NCI-H345 treated with DMSO at 0.1 percent for 48 hours (cell line): ENCODE measurements around the gene MRPL3.

Experiments
- DNase-seq: peaks from one replicate; lab custom pipeline; 2025; ENCODE audit not compliant: unreplicated experiment; lab: John Stamatoyannopoulos, UW

Gene MRPL3

DNA sequence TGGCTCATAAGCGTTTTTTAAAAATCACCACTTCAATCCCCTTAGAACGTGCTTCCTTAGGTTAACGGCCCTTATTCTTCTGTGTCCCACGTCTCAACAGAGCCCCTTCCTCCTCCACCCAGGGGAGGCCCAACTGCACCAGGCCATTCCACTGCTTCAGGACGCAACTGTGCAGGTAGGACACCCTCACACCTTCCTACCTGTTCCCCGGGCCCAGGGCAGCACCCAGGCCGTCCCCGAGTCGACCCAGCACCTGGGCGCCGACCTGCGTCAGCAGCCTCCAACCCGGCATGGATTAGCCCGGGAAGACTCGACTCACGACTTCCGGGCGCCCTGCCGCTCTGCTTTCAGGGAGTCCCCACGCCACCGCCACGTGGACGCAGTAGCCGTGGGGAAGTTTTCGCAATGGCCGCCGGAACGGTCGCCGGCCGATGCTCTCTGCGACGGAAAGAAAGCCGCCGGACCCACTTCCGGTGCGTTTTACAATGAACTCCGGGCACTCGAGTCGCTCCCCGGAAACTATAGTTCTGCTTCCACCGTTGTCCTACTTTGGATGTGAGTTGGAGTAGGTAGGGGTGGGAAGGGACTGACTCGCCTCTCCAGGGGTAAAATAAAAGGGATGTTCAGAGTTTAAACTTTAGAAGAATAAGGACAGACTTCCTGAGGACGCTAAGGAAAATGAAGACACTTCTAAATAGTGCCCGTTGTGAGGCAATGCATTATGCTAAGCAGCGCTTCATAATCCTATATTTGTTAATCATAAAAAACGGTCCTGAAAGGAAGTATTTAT lies at the start of gene MRPL3:
Gene MRPL3 (minus strand): TSS at position 442 of the 790 bp plus-strand sequence. CDS start 150 bp downstream, at position 292.
- DNase-seq, result peak; percentile 51

DNA sequence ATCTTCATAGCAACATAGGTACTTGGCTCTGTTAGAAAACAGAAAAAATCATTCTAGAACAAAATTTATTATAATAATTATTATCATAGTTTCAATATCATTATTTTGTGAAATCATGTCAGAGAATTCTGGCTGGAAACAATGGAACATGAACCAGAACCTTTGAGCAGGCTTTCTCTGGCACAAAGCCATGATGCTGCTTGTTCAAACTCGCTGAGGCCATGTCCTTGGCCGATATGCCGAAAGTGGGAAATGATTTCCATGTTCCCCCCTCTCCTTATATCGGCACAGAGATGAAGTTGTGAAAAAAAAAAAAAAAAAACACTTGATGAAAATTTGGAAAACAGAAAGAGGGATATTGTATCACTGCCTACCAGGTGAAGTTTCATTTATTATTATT lies 49.0 kb upstream of the MRPL3 start:
- no peak for DNase-seq

DNA sequence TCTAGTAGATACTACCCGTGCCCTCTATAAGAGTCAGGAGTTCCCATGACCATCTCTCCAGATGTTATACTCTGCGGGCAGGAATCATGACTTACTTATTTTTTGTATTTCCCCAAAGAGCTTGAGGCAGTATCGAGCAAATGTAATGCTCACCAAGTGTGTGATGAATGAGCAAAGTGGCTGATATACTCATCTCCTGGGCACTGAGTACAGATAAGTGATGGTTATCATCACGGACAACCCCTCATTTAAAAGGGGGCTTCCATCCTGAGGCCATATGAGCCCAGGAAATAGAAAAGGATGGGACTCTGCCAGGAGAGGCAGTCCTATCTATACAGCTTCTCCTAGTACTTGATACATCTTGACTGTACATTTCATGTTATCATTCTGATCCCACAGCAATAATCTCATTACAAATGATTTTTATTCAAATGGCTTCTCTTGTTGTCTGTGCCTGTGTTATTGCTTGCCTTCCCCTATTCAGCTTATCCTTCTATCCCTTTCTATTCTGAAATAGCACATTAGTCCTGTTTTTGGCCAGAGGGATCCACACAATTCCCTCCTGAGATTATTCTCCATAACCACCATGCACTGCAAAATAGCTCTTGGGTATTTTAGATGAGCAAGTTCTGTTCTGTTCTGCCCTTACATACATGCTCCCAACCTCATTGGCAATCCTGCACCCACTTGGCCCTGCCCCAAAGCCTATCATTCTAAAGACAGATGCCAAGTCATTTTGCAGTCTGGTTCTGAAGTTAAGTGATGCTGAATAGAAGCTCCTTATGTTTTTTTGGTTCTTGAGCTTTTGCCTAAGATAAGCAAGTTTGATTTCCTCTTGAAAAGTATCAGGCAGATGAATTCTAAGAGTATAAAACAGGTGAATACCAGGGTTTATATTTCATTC lies 48.0 kb upstream of the MRPL3 start:
- no peak for DNase-seq

DNA sequence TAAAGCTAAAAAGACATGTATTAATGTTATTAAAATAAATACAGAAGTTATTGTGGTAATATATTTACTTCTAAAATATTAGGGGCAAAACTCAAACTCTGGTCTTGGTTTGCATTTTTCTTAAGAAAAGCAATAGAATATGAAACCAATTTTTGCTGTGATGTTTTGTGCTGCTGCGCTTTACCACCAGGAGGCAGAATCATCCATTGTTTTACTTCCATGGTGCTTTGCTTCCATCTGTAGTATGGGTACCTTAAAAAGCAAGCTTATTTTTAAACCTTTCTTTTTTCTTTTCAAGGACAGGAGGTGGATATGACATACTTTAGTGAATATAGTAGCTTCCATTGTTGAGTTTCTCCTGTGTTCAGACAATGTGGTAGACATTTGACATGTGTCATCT lies 46.6 kb upstream of the MRPL3 start:
- DNase-seq, result no peak

DNA sequence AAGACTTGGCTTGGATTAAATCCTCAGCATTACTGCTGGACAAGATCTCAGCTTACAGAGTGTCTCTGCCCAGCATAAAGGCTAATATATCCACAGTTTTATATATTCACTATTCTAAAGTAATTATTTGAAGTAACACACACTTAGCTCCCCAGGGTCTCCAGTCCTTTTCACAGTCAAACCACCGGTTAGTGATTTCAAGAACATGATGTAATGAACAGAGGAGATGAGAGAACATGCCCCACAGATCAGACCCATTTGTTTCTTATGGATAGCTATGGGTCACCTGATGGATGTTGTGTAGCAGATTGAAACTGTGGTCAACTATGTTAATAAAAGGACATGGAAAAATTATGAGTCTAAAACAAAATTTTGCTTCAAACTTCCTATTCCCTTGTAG lies 44.8 kb upstream of the MRPL3 start:
- no peak for DNase-seq

DNA sequence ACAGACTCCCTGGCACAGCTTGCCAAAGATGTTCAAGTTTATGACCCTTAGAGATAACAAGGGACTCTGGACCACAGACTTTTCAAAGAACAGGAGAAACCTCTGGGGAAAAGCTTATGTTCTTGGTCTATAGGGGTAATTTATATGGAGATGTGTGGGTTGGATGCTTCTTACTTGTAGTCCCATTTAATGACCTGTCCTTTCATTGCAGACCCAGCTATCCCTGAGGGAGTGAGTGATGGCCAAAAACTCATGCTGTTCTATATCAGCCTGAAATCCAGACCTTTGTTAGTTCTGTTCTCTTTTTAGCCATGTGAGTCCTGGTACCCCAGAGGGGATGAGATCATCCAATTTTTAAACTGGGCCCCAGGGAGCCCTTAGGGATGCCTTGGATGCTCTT lies 43.7 kb upstream of the MRPL3 start:
- no peak for DNase-seq

DNA sequence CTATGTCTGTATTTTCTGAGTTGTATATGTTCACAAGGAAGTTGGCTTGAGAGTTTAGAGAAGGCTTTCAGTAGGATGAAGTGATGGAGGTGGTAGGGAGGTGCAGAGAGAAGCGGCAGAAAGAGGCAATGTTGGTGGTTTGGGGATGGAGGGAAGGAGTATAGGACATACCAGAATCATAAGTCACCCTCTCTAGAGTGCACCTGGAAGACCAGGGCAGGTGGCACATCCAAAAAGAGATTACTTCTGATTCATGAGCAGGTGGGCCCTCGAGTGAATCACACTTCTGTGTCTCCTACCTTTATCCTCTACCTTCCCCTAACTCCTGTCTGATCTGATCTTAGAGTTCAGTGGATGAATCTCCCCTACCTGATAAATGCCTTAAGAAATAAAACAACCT lies 41.8 kb upstream of the MRPL3 start:
- no peak for DNase-seq

DNA sequence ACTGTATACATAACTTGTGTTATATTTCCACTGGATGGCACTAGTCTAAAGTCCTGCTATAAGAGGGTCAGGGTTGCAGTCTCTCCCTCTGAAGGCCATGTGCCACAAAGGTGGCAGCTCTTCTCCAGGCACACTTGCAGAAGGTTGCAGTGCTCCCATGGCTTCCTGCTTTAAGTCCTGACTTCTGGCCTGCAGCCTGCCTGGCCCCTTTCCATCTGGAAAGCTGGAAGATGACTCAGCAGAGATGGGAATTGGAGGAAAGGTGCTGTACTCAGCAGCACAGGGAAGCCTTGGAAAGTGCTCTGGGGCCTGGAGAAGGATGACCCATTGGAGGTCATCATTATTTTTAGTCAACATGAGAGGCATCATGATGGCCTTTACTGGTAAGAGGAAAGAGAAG lies 40.9 kb upstream of the MRPL3 start:
- DNase-seq, result no peak

DNA sequence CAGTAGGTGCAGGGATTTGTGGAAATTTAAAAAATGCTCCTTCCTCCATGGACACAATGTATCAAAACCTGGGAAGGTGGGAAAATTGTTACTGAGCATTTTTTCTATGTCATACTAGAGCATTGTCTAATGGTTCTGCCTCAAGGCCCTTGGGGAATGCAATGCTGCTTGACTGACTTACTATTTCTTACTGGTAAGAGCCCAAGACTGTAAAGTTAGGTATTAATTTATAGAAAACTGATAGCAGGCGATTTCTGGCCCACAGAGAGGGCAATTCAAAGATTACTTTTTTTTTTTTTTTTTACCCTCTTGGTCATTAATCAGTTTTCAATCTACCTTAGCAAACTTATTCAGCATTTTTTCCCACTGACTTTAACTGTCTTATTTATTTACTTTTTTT lies 38.5 kb upstream of the MRPL3 start:
- no peak for DNase-seq

DNA sequence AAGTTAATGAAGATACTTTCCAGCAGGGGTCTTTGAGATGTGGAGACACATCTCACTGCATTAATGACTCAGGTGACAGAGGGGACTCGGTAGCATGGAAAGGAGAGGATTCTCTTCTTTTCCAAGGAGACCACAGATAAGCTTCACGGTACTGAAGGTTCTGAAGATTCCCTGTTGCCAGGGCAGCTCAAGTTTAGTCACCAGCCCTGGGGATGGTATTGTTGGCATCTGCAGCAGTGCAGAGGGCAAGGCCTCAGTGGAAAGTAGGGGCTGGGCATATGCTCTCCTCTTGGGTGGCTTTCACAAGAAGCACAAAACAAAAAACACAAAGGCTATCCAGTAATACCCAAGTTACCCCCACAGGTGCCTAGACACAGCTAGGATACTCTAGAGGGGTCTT lies 38.0 kb upstream of the MRPL3 start:
- no peak for DNase-seq

DNA sequence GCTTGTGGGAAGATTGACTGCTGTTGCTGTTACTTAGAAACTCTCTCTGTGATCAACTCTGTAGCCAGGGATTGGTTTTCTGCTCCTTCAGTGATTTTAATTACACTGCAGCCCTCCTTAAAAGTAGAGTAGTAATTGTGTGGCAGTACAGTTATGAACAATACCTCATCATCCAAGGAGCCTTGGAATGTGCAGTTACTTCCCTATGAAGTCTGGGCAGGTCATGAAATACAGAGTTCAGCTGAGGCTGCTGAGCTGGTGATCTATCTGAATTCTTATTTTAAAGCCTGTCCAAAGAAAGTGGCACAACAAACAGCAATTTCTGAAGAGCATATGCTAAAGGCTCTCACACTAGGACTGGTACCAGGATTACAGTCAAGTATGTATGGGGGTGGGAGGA lies 37.4 kb upstream of the MRPL3 start:
- no peak for DNase-seq

DNA sequence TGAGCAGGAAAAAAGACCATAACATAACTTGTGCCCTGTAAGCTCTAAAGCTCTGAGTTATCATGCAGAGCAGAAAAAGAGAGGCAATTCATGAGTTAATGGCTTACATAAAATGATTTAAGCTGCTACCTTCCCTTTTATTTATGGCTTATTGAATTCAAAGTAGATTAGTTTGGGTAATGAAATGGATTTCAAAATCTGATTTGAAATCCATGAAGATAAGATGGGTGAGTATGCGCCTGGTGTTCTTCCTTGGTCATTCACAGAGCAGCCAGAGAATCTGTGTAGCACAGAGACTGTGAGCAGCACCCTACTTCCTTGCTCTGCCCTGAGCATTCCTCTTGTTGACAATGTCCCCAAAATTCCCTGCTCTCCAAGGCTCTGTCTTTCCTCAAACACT lies 36.2 kb upstream of the MRPL3 start:
- DNase-seq, result no peak

DNA sequence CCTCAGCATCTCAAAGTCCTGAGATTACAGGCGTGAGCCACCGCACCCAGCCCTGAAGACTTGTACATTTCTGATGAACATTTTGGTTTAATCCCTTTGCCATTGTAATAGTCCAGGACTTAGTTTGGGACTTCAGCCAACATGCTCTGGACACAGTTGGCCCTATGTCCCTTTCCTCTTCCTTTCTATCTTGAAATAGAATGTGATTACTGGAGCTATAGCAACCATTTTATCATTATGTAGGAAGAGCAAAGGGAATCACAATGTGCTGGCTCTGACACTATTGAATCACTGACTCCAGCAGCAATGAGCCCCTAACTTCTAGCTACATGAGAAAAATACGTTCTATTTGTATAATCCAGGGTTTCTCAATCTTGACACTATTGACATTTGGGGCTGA lies 34.8 kb upstream of the MRPL3 start:
- no peak for DNase-seq

DNA sequence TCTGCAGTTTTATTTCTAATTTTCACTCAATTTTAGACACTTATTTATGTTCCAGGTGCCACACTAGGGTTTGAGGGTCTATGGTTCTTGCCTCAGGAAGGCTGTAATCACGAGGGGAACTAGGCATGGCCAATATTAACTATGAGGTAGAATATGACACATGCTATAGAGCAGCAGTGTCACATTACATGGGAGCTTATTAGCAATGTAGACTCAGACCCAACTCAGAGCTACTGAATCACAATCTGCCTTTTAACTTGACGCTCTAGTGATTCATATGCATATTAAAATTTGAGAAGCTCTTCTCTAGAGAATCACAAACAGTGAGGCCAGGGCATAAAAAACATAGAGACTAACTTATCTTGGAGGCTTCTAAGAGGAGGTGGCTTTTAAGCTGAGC lies 32.8 kb upstream of the MRPL3 start:
- DNase-seq, result no peak

DNA sequence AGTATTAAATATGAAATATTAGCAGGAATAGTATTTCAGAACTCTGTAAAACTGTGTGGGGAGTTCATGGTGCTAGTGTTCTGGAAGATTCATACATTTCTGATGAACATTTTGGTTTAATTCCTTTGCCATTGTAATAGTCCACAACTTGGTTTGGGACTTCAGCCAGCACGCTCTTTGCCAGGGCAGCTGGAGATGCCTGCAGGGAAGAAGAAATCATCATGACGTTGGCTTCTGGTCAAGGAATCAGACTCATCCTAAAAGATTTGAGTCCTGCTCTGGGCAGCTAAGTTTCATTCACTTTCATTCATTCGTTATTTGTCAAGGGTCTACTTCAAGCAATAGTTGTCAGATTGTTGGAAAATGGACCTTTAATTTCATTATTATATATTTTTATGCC lies 32.4 kb upstream of the MRPL3 start:
- no peak for DNase-seq

DNA sequence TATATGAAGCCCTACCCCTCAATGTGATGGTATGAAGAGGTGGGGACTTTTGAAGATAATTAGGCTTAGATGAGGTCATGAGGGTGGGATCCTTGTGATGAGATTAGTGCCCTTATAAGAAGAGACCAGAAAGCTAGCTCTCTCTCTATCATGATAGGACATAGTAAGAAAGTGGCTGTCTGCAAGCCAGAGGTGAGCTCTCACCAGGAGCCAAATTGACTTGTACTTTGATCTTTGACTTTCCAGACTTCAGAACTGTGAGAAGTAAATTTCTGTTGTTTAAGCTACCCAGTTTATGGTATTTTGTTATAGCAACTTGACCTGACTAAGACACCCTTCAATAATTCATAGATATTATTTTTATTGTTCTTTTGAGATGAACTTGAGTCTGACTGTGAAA lies 29.9 kb upstream of the MRPL3 start:
- DNase-seq, result no peak

DNA sequence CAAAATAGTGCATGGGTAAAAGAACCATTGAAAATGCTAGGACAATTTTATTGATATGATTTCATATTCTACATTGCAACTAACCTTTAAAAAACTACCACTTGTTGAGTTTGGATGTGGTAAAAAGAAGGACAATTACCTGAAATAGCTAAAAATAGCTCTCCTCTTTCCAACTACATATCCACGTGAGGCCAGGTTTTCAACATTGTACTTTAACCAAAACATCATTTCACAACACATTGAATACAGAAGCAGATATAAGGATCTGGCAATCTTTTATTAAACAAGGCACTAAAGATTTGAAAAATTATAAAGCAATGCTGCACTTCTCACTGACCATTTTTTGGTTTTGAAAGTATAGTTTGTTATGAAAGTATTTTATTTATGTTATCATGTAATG lies 28.1 kb upstream of the MRPL3 start:
- DNase-seq, result no peak

DNA sequence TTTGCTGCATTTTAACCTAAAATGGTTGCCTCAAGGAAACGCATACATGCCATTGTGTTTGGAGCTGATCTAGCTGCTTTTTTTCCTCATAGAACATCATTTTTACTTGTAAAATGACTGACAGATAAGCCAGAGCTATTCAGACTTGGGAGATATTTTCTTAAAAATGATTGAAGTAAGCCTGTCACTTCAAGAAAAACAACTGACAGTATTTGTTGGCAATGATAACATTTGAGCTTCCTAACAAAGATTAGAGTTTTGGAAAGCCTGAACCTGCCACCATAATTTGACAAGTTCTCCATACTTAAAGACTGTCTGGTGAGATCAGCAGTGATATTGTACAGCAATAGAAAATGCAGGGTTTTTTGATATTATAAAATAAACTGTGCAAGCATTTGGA lies 27.6 kb upstream of the MRPL3 start:
- no peak for DNase-seq

DNA sequence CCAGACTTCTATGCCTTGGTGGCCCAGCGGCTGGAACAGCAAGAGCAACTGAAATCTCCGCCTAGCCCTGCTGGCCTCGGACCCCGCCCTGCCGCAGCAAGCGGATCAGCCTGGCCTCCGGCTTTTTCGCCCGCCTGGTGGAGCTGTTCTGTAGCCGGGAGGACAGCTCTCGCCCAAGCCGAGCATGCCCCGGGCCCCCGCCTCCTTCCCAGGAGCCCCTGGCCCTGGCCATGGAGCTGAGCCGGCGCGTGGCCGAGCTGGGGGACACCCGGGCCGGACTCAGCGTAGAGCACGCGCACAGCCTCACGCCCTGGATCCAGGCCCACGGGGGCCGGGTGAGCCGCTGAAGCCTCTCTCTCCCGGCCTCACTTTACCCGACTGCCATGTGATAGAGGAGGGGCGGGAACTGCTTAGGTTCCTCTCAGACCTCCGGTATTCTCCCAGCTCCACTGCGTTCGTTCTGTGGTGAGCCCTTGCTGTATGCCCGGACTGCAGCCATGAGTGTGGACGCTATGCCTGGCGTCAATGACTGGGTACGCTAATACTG lies 24.1 kb upstream of the MRPL3 start:
- no peak for DNase-seq

DNA sequence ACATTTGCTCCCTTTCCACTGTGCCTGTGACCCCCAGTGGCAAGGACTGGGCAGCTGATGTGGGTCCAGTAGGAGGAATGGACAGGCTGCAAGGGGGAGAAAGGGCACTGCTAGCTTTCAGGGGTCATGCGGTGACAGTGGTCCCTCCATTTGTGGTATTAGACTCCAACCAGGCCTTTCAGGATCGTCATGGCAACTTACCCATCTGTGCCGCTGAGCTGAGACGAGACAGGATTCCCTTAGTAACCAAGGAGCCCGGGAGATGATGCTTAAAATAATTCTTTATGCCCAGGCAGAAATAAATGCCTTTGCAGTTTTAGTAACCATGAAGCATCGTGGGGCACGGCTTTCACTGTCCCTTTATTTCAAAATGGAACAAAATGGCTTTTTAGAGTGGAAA lies 15.9 kb upstream of the MRPL3 start:
- no peak for DNase-seq

DNA sequence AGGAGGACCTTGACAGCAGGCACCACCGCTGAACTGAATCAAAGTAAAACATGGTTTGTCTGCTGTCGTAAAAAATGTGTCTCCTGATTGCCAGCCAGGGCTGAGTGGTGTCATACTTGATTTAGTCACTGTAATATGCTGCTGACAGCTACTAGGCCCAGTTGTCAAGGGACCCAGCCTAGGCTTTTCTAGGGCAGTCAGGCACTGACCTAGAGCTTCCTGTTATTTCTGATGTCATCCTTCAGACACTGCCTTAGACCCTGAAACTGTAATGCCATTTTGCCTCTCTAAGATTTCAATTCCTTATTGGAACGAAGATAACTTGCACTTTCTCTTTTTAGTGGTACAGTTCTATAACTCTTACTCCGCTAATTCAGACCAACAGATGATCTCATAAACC lies 2.6 kb upstream of the MRPL3 start:
- no peak for DNase-seq

DNA sequence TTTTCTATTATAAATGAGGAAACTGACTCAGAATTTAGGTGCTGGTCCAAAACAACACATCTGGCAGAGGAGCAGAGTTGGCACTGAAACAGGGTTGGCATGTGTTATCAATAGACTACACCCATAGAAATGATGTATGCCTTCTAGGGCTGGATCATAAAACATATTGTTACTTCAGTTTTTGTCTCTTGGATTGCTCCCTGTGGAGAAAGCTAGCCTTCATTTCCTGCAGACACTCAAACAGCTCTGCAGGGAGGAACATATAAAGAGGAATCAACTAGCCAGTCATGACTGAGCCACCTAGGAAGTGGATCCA lies 507 bp upstream of the MRPL3 start:
- no peak for DNase-seq
